HG02973 (cell line): ENCODE results near the gene TTC3.

Source experiments
- ATAC-seq: cut with Tn5 transposase; IDR thresholded peaks from one replicate; pipeline ENCODE4 v1.9.1; 2021; ENCODE audit warnings: moderate library complexity; ENCODE audit not compliant: unreplicated experiment

The TTC3 gene

DNA sequence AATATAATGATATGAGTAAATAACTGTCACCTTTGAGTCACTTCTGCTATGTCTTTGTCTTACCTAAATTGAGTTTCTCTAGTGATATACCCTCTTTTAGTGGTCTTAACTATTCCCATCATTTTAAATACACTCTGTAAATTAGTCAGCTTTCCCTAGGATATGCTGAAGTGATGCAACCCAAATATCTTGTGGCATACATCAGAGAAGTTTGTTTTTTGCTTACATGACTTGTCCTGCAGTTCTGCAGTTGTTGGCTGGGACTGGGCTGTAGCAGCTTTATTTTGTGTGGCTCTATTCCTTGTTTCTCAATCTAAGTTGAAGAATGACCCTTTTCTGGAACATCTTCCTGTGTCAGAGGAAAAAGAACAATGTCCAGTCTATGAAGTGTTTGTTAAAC lies 76.4 kb downstream of the TTC3 start:
- ATAC-seq: no peak

DNA sequence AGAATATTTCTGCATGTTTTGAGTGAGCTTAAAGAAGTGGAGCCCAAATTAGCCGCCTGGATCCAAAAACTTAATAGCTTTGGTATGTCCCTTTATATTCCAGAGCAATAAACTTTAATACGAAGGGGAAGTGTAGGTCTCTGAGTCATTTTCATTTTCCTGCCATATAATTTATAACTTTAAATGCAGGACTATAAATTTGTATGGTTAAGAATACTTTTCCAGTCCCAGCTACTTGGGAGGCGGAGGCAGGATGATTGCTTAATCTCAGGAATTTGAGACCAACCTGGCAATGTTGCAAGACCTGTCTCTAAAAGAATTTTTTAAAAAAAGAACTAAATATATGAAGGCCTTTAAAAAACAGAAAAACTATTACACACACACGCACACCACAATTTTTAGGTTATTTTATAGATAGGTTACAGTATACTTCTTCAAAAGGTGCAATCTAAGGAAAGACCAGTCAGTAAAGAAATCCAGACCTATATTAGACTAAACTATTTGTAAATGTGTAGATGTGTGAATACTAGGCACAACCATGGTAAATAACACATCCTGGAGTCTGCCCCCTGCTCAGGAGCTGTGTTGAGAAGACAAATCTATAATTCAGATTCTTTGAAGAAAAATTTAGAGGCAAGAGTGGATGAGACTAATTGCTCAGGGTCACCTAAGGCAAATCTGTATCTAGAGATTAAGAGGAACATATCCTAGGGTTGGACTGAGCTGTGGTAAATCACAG lies 80.3 kb downstream of the TTC3 start:
- no peak for ATAC-seq

DNA sequence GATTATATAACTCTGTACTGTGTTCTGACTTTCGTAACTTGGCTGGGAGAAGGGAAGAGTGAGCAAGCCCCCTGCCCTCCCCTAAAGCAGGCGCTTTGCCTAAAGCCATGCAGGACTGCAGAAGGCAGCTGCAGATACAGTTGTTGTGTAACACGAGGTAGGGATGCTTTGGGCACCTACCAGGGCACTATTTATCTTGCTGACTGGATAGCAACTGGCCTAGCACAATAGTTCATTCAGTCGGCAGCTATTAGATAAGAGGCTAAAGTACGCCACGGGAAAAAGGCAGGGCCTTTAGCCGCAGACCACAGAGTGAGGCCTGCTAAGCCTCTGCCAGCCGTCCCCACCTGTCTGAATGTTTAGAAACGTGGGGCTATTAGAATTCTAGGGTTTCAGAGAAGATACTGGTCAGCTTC lies 80.9 kb downstream of the TTC3 start:
- no peak for ATAC-seq

DNA sequence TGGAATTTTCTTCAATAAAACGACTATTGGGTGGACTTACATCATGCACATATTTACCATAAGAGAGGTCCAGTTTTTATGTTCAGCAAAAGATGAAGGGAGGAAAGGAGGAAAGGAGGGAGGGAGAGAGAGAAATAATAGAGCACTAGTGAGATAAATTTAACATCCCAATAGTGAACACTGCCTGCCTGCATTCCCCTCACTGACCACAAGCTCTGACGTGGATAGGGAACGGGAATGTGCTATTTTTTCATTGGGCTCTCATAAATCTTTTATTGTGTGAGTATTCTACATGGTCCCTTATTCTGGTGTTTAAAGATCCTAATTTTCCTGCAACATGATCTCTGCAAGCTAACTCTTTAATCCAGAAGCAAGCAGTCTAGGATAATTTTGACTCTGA lies 82.1 kb downstream of the TTC3 start:
- no peak for ATAC-seq

DNA sequence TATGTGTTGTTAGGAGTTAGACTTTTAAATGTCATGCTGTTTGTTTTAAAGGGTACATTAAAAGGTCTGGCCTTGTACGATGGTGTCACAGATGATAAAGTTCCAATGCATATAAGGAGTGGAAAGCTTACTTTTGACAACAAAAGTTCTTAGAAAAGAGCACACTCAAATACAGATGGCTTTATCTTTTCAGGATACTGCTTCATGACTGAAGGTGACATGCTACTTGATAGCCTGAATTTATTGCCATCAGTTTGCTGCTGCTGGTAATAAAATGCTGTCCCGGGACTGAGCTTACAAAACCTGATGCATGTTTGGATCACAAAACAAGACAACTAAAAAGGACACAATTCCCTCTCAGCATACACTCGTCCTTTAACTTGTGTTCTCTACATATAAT lies 84.9 kb downstream of the TTC3 start:
- no peak for ATAC-seq

DNA sequence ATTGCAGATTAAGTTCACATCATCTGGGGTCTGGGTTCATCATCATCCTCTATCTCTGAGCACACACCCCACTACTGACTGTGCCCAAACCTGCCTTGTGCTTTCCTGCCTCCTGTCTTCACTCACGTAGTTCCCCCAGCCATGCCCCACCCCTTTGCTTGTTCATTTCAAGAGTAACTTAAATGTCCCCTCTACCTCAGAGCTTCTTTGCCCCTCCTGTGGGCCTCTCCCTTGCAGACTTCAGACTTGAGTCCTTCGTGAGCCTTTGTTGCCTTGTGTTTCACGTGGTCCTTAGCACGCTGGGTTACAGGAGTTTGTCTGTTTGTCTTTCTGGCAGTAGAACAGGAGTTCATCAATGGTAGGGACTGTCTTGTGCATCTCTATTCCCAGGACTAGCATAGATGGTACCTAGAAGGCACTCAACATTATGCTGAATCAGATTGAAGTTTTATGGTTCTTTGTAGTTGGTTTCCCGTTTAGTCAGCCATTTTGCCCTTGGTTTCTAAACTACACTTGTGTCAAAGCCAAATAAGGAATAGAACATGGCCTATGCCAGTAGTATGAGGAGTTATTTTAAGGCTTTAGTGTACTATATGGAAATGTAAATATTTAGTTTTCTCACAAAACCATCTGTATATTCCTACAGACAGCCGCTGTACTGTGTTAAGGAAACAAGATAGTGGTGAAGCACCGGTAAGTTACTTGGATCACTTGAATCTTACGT lies 86.2 kb downstream of the TTC3 start:
- no peak for ATAC-seq

DNA sequence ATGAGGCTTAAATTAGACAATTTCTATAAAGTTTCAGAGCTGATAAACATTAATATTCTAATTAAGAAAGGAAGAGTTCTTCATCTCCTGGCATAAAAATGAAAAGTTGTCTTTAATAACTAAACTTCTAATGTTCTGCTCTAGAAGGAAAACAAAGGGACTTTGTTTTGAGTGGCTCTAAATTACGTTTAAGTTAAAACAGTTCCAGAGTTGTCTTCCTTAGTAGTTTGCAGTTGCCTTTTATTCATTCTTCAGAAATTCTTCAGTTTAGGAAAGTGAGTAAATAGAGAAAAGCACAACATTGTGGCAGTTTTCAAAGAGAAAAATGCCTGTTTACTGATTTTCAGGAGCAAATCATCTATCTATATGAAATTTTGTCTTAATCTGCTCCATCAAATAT lies 86.9 kb downstream of the TTC3 start:
- no peak for ATAC-seq

DNA sequence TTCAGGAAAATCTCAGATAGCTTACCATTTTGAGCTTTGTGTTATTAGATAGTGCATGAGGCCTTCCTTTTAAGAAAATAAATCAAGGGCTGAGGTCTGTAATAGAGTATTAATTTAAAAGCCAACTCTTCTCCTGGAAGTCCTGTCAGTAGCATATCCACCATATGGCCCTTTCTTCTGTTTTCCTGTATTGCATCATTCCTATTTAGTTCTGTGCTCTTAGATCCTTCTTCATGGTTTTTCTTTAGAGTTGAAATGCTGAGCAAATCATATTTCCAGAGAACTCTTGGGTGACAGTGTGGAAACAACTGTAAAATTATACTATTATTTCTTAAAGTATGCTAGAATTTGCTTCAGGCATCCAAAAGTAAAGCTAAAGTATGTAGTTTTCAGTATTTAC lies 91.7 kb downstream of the TTC3 start:
- no peak for ATAC-seq

DNA sequence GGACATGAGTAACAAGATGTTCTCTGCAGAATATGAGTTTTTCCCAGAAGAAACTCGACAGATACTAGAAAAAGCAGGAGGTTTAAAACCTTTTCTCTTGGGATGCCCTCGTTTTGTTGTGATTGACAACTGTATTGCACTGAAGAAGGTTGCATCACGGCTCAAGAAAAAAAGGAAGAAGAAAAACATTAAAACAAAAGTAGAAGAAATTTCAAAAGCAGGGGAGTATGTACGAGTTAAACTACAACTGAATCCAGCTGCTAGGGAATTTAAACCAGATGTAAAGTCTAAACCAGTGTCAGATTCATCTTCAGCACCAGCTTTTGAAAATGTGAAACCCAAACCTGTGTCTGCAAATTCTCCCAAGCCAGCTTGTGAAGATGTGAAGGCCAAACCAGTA lies 92.5 kb downstream of the TTC3 start:
- ATAC-seq: no peak

DNA sequence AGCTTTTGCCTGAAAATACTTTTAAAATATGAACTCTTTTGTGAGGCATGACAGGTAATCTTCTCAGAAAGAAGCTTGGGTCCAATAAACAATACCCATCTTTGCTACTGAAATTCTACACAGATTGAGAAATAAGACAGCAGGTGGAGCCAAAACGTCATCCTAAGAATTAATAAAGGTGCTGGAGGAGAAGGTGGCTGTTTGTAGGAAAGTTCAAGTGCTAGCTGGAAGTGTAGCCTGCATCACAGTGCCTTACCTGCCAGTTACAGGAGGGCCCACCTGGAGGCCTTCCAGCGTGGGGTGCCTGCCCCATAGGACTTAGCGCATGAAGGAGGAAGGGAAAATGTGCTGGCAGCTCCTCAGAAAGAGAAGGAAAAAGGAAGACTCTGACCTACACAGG lies 93.7 kb downstream of the TTC3 start:
- no peak for ATAC-seq

DNA sequence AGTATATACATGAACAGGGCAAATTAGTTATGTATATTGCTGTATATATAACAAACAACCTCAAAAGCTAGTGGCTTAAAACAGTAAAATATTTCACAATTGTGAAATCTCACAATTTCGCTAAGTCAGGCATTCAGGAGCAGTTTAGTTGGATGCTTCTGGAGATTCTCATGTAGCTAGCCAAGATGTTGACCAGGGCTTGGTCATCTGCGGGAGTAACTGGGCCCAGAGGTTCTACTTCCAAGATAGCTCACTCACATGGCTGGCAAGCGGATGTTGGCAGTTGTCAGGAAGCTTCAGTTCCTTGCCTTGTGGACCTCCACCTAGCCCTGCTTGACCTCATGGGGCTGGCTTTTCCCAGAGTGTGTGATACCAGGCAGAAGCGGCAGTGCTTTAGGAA lies 95.6 kb downstream of the TTC3 start:
- ATAC-seq: no peak

DNA sequence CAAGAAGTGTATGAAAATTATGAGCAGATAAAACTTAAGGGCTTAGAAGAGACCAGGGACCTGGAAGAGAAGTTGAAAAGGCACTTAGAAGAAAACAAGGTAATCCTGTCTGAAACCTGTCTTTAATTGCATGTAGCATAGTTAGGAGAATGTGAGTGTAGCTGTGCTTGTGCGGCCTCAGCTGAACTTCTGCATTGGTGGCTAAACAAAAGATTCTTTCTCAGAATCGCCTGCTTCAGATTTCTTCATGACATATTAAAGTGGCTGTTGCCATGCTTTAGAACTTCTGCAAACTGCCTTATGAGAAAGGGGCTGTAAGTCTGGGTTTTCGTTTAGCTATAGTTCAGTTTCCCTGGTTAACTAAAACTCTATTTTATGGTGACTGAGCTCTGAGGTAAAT lies 99.6 kb downstream of the TTC3 start:
- ATAC-seq: no peak

DNA sequence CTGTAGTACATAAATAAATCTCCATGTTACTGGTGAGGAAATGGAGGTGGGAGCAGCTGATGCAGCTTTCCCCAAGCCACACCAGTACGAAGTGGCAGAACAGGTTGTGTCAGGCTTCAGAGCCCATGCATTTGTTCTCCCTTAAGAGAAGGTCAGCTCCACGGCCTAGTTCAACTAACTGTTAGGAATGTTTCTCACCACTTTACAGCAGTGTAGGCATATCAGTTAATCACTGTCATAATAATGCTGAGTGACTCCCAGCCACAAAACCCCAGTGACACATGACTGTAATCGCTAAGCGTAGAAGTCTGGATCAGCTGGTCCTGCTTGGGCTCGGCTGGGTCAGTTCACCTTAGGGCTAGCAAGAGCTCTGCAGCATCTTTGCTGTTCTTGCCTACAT lies 103.7 kb downstream of the TTC3 start:
- ATAC-seq: no peak

DNA sequence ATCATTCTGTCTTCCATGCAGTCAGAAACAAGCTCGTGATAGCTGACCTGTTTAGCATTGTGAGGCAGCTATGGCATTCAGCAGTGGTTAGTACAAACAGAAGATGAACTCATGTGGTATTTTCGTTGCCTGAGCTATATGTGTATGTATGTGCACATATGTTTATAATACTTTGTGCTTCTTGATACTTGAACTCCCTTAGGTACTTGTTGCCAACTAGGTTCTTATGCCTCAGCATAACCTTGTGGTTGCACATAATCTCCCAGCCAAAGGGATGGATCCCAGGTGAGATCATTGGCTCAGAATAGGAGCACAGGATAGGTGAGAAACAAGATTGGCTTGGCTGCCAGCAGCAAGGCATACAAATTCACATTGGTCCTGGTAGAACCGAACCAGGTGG lies 108.0 kb downstream of the TTC3 start:
- ATAC-seq: no peak

DNA sequence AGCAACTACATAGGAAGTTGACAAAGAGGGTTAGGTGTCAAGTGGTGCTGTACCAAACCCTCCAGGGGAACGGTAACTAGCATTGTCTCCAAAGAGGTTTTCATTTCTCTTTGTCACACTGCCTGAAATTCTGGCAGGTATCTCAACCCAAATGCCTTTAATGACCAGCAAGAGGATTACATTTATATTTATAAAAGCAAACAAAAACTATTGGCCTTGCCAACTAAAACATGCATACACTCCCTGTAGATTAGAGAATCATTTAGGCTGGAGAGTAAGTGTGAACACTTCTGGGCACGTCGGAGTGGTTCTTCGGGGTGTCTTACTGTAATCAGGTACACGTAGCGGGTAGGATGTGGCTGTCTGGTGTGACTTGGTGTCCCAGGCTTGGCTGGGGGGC lies 109.2 kb downstream of the TTC3 start:
- no peak for ATAC-seq

DNA sequence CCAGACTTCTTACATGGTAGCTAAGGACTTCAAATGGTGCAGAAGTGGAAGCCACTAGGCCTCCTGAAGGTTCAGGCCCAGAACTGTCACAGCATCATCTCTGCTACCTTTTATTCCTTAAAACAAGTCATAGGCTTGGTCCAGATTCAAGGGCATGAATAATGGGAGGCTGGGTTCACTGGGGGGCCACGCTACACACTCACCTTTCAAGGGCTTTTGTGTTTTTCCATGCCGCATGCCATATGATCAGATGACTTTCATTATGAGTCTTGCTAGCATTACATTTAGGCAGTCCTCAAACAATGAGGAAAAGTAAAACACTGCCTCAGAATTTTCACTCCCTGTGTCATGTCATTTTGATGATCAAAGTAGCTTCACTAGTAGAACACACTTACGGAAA lies 110.7 kb downstream of the TTC3 start:
- no peak for ATAC-seq

DNA sequence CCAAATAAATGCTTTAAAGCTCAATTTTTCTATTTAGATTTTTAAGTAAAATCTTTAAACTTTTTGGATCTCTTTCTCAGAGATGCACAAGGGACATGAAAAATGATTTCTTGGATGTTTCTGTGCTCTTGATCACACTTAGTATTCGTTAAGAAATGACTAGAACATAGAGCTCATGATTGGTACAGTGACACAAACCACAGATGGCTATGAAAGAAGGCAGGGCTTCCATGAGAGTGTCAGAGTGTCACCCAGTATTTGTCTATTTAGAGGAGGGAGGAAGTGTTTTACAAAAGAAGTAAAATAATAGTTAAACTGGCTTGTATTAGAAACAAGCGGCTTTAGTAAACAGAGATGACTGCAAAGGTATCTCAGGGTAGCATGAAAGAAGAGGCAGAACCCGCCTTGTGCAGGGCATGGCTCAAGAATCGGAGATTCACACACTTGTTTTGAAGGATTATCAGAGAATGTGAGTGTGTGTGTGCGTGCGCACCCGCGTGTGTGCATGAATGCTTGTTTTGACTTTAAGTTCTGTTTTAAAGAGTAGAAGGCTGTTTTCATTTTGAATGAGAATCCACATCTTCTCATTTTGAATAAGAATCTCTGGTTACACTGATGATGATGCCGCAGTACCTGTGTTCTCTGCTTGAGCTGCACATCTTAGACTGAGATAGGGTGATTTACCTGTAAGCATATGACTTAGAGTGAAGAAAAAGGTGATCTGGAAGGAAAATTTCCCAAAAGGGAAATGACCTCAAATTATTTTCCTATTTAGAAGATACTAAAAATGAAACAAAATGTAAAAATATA lies 111.9 kb downstream of the TTC3 start:
- ATAC-seq: no peak

DNA sequence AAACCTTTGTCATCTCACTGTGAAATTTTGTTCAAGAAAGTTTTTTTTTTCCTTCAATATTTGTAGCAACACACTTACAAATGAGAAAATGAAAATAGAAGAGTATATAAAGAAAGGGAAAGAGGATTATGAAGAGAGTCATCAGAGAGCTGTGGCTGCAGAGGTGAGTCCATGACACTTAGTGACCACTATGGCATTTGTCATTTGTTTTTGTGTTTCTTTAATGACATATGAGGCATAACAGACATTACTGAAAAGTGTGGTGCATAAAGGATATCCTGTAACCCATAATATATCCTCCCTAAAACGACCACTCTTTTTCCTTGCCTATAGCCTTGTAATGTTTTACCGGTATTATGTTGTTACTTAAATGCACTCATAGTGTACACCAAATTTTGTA lies 113.9 kb downstream of the TTC3 start:
- ATAC-seq: no peak

DNA sequence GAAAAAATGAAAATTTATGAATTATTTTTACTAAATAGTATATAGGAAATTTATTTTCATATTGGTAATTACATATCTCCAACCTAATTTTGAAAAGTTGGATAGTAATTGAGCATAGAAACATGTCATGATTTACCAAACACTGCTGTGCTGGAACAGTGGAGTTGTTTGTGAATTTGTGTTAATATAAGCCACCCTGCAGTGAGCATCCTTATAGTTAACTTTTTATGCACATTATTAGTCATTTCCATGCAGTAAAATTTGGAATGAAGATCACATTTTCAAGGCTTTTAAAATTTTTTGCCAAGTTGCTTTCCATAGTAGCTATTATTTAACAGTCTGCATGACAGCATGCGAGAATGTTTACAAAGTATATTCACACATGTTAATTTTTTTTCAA lies 115.8 kb downstream of the TTC3 start:
- ATAC-seq: no peak

DNA sequence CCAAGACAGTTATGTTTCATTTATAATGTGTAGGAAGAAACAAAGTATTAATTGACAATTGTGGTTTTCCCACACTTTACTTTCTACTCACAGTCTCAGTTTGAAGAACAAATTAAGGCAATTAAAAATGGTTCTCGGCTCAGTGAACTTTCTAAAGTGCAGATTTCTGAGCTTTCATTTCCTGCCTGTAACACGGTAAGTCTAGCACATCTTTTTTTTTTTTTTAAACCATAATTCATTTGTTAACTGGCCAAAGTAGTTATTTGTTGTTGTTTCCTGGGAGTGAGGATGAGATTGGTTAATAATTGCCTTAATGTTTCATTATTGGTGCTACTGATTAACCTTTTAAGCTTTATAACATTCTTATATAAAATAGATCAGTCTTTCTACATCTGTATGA lies 119.0 kb downstream of the TTC3 start:
- no peak for ATAC-seq

DNA sequence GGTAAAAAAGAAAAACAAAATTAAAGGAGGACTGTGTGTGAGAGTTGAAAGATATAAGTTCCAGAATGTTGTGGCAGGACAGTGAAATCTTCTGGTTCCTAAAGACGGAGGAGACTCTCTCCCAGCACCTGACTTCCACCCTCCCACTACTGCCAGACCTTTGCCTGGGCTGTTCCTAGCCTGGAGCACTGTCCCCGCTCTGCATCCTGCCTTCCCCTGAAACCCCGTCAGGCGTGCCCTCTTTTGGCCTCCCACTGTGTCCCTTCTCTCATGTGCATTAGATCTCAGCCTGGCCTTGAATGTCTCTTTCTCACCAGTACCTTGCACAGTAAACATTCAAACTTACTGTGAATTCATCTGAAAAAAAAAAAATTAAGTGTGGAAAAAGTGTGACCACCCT lies 120.0 kb downstream of the TTC3 start:
- no peak for ATAC-seq

DNA sequence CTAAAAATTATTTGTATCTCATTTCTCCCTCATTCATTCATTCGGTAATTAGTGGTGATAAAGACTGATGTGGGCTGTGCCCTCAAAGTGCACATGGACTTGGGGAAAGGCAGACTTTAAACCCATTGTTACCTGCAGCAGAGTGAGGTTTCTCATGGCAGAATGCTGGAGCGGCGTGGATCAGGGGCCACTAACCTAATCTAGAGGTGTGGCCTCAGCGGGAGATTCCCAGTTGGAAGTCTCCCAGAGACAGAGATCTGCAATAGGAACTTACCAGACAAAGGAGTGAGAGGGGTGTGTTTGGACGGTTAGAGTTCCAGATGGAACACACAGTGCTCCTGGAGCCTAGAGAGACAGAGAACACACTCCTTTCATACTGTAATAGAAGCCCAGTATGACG lies 120.6 kb downstream of the TTC3 start:
- no peak for ATAC-seq
